OCI-LY3 (cell line): Measurements from ENCODE around the gene LINGO4.
A peak's percentile ranks its signal among the peaks of the same experiment; 100 is the strongest.

Experiments used
- H2AFZ ChIP-seq: fragments of 200-600, 300-600 bp; shearing (Covaris generic); 2 replicates; pipeline ENCODE4 v1.6.0; 2014; ENCODE audit warnings: antibody characterized with exemption, low read depth, low read length
- H3K27ac ChIP-seq: fragments of 200-600, 300-600 bp; sonication (generic); 2 replicates; pipeline ENCODE4 v1.5.1; 2014; ENCODE audit warnings: mild to moderate bottlenecking, low read length, moderate library complexity, mixed read lengths
- H3K27me3 ChIP-seq: fragments of 200-600, 300-600 bp; sonication (generic); 2 replicates; pipeline ENCODE4 v1.6.1; 2014; ENCODE audit warnings: low read depth, low read length, mixed read lengths
- H3K36me3 ChIP-seq: fragments of 200-600, 300-600 bp; sonication (generic); replicated peaks from 2 replicates; pipeline ENCODE3; 2014; ENCODE audit warnings: low read depth, low read length, mixed read lengths
- H3K4me1 ChIP-seq: fragments of 300-600, 200-600 bp; sonication (generic); 2 replicates; pipeline ENCODE4 v1.6.1; 2014; ENCODE audit warnings: low read length, mixed read lengths
- H3K4me2 ChIP-seq: fragments of 200-600, 300-600 bp; sonication (generic); 2 replicates; pipeline ENCODE4 v1.6.1; 2014; ENCODE audit warnings: low read length, mixed read lengths
- H3K4me3 ChIP-seq: fragments of 300-600, 200-600 bp; sonication (generic); 2 replicates; pipeline ENCODE4 v1.5.1; 2014; ENCODE audit warnings: antibody characterized with exemption, mild to moderate bottlenecking, low read length, moderate library complexity
- H3K79me2 ChIP-seq: fragments of 300-600, 200-600 bp; shearing (Covaris generic); 2 replicates; pipeline ENCODE4 v1.6.1; 2014; ENCODE audit warnings: mild to moderate bottlenecking, low read length, mixed read lengths
- H3K9ac ChIP-seq: fragments of 300-600, 200-600 bp; shearing (Covaris generic); 2 replicates; pipeline ENCODE4 v1.6.0; 2014; ENCODE audit warnings: mild to moderate bottlenecking, low read length, moderate library complexity
- H3K9me3 ChIP-seq: fragments of 200-600, 300-600 bp; shearing (Covaris generic); 2 replicates; pipeline ENCODE4 v1.6.1; 2014; ENCODE audit warnings: low read length, mixed read lengths; ENCODE audit not compliant: insufficient read depth
- H4K20me1 ChIP-seq: fragments of 200-600, 300-600 bp; sonication (generic); 2 replicates; pipeline ENCODE4 v1.6.1; 2016; ENCODE audit warnings: low read length, mixed read lengths; ENCODE audit not compliant: insufficient read depth
- CTCF ChIP-seq: fragments of 200-600, 300-600 bp; sonication (generic); IDR thresholded peaks from 2 replicates; pipeline ENCODE4 v1.5.1; 2014; ENCODE audit warnings: antibody characterized with exemption, low read length, low read depth
- EZH2phosphoT487 ChIP-seq: fragments of 200-600 bp; shearing (Covaris generic); IDR thresholded peaks from 2 replicates; pipeline ENCODE4 v1.6.1; 2018; ENCODE audit warnings: antibody characterized with exemption, mixed run types, low read depth

The LINGO4 gene

GRCh38 chr1:151825751-151826660 lies 20.8 kb upstream of the LINGO4 start:
- no peak overlapping the region for H3K9ac ChIP-seq
- H3K27ac ChIP-seq: no peak overlapping the region

GRCh38 chr1:151825204-151825603 lies 20.0 kb upstream of the LINGO4 start:
- Histone ChIP-seq H3K79me2 (no peaks in the 10 kb centered on the region), H3K9me3 (no peaks in the 10 kb centered on the region), H3K9ac (no peak overlapping the region), H3K4me1 (peaks cover 28% of the 10 kb centered on the region), H3K36me3 (no peaks in the 10 kb centered on the region), H3K4me2 (no peak overlapping the region), H3K27me3 (no peaks in the 10 kb centered on the region), H3K4me3 (no peak overlapping the region), H4K20me1 (no peaks in the 10 kb centered on the region), H3K27ac (no peak overlapping the region), H2AFZ (no peak overlapping the region)
- TF ChIP-seq CTCF (no peak), EZH2phosphoT487 (no peak)

More at GRCh38 chr1:151825751-151826660, 20.8 kb upstream of the LINGO4 start:
- Histone ChIP-seq H3K4me1 (peaks cover 26% of the 10 kb centered on the region), H3K27me3 (no peaks in the 10 kb centered on the region), H3K4me2 (no peak overlapping the region), H2AFZ (no peak overlapping the region), H4K20me1 (no peaks in the 10 kb centered on the region), H3K36me3 (no peaks in the 10 kb centered on the region), H3K9me3 (no peaks in the 10 kb centered on the region), H3K79me2 (no peaks in the 10 kb centered on the region), H3K4me3 (no peak overlapping the region)
- no peak for TF ChIP-seq EZH2phosphoT487
- no peak for TF ChIP-seq CTCF

GRCh38 chr1:151823175-151823574 lies 18.0 kb upstream of the LINGO4 start:
- Histone ChIP-seq H3K36me3 (no peaks in the 10 kb centered on the region), H4K20me1 (no peaks in the 10 kb centered on the region), H2AFZ (no peak overlapping the region), H3K9me3 (no peaks in the 10 kb centered on the region), H3K27ac (no peak overlapping the region), H3K4me2 (no peak overlapping the region), H3K79me2 (no peaks in the 10 kb centered on the region), H3K9ac (no peak overlapping the region), H3K4me3 (no peak overlapping the region), H3K27me3 (no peaks in the 10 kb centered on the region), H3K4me1 (peaks cover 33% of the 10 kb centered on the region)
- TF ChIP-seq CTCF (no peak), EZH2phosphoT487 (no peak)

- H2AFZ ChIP-seq: peak overlapping the region; percentile 72
- peak overlapping the region; percentile 30 for H3K4me3 ChIP-seq
- H3K9ac ChIP-seq: no peak overlapping the region; the same call in 1 of the 2 replicates
- peaks cover 40% of the 10 kb centered on the region for H3K4me1 ChIP-seq
- no peaks in the 10 kb centered on the region for H4K20me1 ChIP-seq
- no peaks in the 10 kb centered on the region for H3K9me3 ChIP-seq
- no peaks in the 10 kb centered on the region for H3K36me3 ChIP-seq
- H3K27me3 ChIP-seq: no peaks in the 10 kb centered on the region
- no peaks in the 10 kb centered on the region for H3K79me2 ChIP-seq
- TF ChIP-seq CTCF (no peak), EZH2phosphoT487 (no peak)
- H3K27ac ChIP-seq: no peak overlapping the region
- H3K4me2 ChIP-seq: peak overlapping the region; percentile 40
Observed at GRCh38 chr1:151822404-151822803, 17.2 kb upstream of the LINGO4 start.
